Diencephalon (tissue), 1 donor: ENCODE data around the gene DDX56. TPM values are rescaled to one million over a fixed set of nuclear protein-coding genes. Genes with fewer than 3 reads are reported as not detected.

Experiments
- total RNA-seq: library from RNA; depleted of rRNA; stranded (reverse); fragments of >200 nt; gene quantifications from one replicate; pipeline ENCODE4 v1.2.3, GENCODE V29; 2014

The DDX56 gene, protein sequence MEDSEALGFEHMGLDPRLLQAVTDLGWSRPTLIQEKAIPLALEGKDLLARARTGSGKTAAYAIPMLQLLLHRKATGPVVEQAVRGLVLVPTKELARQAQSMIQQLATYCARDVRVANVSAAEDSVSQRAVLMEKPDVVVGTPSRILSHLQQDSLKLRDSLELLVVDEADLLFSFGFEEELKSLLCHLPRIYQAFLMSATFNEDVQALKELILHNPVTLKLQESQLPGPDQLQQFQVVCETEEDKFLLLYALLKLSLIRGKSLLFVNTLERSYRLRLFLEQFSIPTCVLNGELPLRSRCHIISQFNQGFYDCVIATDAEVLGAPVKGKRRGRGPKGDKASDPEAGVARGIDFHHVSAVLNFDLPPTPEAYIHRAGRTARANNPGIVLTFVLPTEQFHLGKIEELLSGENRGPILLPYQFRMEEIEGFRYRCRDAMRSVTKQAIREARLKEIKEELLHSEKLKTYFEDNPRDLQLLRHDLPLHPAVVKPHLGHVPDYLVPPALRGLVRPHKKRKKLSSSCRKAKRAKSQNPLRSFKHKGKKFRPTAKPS
- total RNA-seq: 39.7 TPM

DNA sequence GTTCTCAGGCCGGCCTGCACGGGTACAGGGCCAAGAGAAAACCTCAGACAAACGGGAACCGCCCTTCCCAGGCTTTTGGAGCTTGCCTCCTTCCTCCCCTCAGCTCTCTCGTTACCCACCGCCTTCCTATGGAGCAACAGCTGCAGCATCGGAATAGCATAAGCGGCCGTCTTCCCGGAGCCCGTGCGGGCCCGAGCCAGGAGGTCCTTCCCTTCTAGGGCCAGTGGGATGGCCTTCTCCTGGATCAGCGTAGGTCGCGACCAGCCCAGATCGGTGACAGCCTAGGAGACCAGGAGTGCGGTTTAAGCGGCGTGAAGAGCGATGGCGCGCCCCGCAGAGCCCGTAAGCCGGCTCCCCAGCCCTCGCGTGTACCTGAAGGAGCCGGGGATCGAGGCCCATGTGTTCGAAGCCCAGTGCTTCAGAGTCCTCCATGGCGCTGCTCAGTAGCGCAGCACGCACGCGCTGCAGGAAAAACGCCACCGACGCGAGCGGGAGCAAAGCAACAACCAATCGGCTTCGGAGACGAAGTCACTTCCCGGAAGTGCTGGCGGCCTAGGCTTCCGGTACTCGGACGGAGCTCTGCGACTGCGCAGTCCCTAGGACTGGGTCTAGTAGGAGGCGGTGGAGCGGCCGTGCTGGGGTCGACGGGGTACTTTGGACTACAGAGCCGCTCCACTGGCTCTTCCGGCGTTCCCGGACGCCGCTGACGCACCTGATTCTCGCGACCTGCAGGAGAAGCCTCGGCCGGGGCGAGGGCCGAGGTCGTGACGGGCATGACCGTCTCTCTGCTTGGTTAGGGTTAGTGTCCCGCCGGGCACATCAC is at the start of gene DDX56:
Gene DDX56 (minus strand): TSS at position 445 of the 823 bp plus-strand sequence. CDS start 13 bp downstream, at position 432.

DNA sequence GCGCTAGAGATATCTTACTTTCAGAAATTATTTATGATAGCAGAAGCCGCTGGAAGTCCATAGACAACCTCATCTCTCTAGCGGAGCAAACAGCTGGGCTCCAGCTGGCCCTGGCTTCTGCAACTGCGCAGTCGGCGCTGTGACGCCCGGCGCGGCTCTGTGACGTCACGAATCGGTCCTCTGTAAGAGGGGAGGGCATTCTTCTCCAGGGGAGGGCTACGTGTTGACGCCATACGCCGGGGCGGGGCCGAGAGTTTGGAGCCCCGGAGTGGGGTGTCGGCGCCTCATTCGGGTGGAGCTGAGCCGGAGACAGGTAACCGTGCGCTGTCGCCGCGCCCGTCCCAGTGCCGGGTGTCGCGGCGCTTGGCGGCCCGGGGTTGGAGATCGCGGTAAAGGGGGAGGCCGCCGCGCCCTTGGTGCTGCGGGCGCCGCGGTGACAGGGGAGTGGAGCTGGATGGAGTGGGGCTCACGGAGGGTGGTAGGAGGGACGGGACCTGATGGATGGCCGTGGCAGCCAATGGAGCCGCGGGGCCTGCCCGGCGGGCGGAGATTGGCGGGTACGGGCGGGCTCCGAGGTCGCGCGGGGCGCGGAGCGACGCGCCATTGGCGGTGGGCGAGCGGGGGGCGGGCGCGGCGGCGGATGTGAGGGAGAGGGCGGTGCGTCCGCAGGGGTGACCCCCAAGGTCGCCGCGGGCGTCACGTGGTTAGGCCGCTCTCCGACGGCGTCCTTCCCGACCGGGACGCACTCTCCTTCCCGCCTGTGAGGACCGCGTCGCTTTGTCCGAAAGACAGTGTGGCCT is 32.8 kb upstream of the DDX56 start, which contains the start of gene OGDH:
Gene OGDH (plus strand): TSS at position 287 of the 800 bp plus-strand sequence. CDS start 17,717 bp downstream, outside the sequence.

DNA sequence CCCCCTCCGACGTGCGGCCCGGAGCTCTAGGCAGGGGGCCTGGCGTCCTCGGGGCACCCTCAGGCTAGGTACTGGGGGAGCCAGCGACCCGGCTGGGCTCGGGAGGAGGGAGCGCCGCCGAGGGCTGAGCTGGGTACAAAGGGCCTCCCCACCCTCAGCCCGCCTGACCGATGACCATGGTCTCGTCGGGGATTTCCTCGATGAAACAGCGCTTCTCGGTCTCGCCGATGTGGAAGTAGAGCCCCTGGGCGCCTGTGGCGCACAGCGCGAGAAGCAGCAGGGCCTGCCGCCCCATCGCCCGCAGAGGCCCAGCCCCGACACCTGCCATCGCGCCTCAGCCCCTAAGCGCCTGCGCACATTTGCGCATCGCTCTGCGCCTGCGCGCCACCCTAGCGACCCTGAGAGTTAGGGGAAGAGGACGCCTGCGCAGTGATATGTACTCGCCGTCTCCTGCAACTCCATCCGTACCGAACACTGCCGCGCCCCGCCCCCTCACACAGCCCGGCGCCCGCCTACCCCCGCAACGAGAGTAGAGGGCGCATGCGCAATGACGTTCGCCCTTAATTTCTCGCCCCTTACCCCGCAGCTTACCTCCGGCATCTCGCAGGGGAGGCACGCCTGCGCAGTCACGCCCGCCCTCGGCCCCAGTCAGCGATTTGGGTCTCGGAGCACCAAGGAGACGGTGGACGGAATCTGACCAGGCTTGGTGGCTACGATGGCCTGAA is 8.3 kb upstream of the DDX56 start, which contains the start of gene TMED4:
Gene TMED4 (minus strand): TSS at position 353 of the 725 bp plus-strand sequence. CDS start 25 bp downstream, at position 328.

DNA sequence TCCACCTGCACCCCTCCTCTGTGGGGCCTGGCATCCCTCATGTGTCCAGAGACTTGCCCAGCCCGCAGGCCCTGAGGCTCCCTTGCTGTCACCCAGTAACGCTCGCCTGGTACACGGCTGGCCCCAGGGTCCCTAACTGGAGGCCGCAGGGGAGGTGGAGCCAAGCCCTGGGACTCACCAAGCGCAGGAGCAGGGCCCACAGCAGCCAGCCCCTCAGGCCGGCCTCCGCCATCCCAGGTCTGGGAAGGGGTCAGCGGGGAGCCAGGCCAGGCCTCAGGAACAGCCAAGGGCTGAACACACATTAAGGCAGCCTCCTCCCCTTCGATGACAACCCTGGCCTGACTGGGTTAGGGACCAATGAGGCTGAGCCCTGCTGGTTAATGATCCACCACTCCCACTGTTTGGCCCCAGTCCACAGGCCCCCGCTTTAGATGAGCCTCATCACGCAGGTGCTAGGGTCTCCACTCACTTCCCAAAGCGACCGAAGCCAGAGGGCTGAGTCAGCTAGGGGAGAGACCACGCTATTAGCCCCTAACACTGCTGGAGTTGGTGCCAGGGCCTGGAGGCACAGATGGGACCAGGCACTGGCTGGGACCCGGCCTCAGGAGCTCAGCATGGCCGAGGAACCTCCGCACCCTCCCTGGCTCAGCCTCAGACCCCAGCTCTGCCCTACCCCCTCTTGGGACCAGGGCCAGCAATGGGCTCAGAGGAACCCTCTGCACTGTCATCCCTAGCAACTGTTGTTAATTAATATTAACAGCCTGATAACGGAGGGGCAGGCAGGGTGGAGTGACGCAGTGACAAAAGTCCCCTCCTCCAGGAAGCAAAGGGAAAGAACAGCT is 32.5 kb downstream of the DDX56 start, which contains the start of gene NPC1L1:
Gene NPC1L1 (minus strand): TSS at position 303 of the 842 bp plus-strand sequence. CDS start 71 bp downstream, at position 232.

Other genes starting within 250 kb of the DDX56 start
- 112 TPM for gene CAMK2B, start 248.3 kb downstream of the DDX56 start, total RNA-seq
- 97.8 TPM for gene NUDCD3, start 83.2 kb downstream of the DDX56 start, total RNA-seq
- not detected for gene NPC1L1, start 32.6 kb downstream of the DDX56 start, total RNA-seq
- gene TMED4, start 8.3 kb upstream of the DDX56 start, total RNA-seq: 61.6 TPM
- 60.9 TPM for gene OGDH, start 32.7 kb upstream of the DDX56 start, total RNA-seq
- 20.3 TPM for gene ZMIZ2, start 174.9 kb upstream of the DDX56 start, total RNA-seq
- 674 TPM for gene PPIA, start 222.8 kb upstream of the DDX56 start, total RNA-seq